Mucosa of stomach (tissue), 1 donor: ENCODE measurements around the gene FUT3.
A peak's percentile ranks its signal among the peaks of the same experiment; 100 is the strongest.
"Not testable (repeated sequence)": the region's sequence is repeated elsewhere in the genome, so short reads cannot be mapped to it uniquely, and the experiment has no call there.

Source experiments
- H3K27me3 ChIP-seq: one replicate; pipeline ENCODE4 v1.7.0; 2013; ENCODE audit warnings: mild to moderate bottlenecking, low read length; ENCODE audit not compliant: control insufficient read depth, insufficient read depth
- H3K36me3 ChIP-seq: one replicate; pipeline ENCODE4 v1.7.0; 2013; ENCODE audit warnings: low read length; ENCODE audit not compliant: control insufficient read depth, insufficient read depth
- H3K4me1 ChIP-seq: one replicate; pipeline ENCODE4 v1.7.0; 2013; ENCODE audit warnings: mild to moderate bottlenecking, low read length; ENCODE audit not compliant: control insufficient read depth, insufficient read depth
- H3K4me3 ChIP-seq: one replicate; pipeline ENCODE4 v1.7.0; 2013; ENCODE audit warnings: low read length
- H3K9ac ChIP-seq: one replicate; pipeline ENCODE4 v1.7.0; 2013; ENCODE audit warnings: mild to moderate bottlenecking, low read length, moderate library complexity
- H3K9me3 ChIP-seq: one replicate; pipeline ENCODE4 v1.7.0; 2013; ENCODE audit warnings: mild to moderate bottlenecking, low read length, moderate library complexity; ENCODE audit not compliant: control insufficient read depth
- donor health status: Pancreatic carcinoma.

FUT3 gene

GRCh38 chr19:5857203-5858081 lies 6.2 kb upstream of the FUT3 start:
- Histone ChIP-seq H3K9me3 (no peaks in the 10 kb centered on the region), H3K9ac (no peak overlapping the region), H3K4me1 (no peaks in the 10 kb centered on the region), H3K27me3 (no peaks in the 10 kb centered on the region), H3K36me3 (no peaks in the 10 kb centered on the region), H3K4me3 (no peak overlapping the region)

- H3K27me3 ChIP-seq, H3K9ac ChIP-seq, H3K4me1 ChIP-seq, H3K4me3 ChIP-seq, H3K9me3 ChIP-seq, H3K36me3 ChIP-seq: not testable (repeated sequence)
Observed at GRCh38 chr19:5855151-5855550, 3.9 kb upstream of the FUT3 start.

GRCh38 chr19:5854121-5854520 lies 2.9 kb upstream of the FUT3 start:
- H3K27me3 ChIP-seq, H3K36me3 ChIP-seq, H3K9ac ChIP-seq, H3K4me1 ChIP-seq, H3K9me3 ChIP-seq, H3K4me3 ChIP-seq: not testable (repeated sequence)

GRCh38 chr19:5850743-5851293 lies 431 bp downstream of the FUT3 start:
- H3K4me3 ChIP-seq: peak overlapping the region; percentile 78
- no peaks in the 10 kb centered on the region for H3K9me3 ChIP-seq
- no peaks in the 10 kb centered on the region for H3K27me3 ChIP-seq
- peak overlapping the region; percentile 86 for H3K9ac ChIP-seq
- H3K4me1 ChIP-seq: peaks cover 3% of the 10 kb centered on the region
- H3K36me3 ChIP-seq: no peaks in the 10 kb centered on the region

- no peaks in the 10 kb centered on the region for H3K36me3 ChIP-seq
- no peaks in the 10 kb centered on the region for H3K9me3 ChIP-seq
- peak overlapping the region; percentile 46 for H3K4me3 ChIP-seq
- H3K27me3 ChIP-seq: no peaks in the 10 kb centered on the region
- peak overlapping the region; percentile 86 for H3K9ac ChIP-seq
- peaks cover 3% of the 10 kb centered on the region for H3K4me1 ChIP-seq
Observed at GRCh38 chr19:5850189-5850588, 1.1 kb downstream of the FUT3 start.

GRCh38 chr19:5848621-5849020 lies 2.6 kb downstream of the FUT3 start:
- not testable (repeated sequence) for H3K4me1 ChIP-seq, H3K9ac ChIP-seq, H3K4me3 ChIP-seq

GRCh38 chr19:5847846-5848245 lies 3.4 kb downstream of the FUT3 start:
- H3K9ac ChIP-seq, H3K4me1 ChIP-seq, H3K27me3 ChIP-seq, H3K9me3 ChIP-seq, H3K4me3 ChIP-seq, H3K36me3 ChIP-seq: not testable (repeated sequence)

More at GRCh38 chr19:5848621-5849020, 2.6 kb downstream of the FUT3 start:
- not testable (repeated sequence) for H3K27me3 ChIP-seq, H3K9me3 ChIP-seq, H3K36me3 ChIP-seq

- Histone ChIP-seq H3K36me3 (no peaks in the 10 kb centered on the region), H3K4me3 (no peak overlapping the region), H3K9ac (no peak overlapping the region), H3K9me3 (no peaks in the 10 kb centered on the region), H3K27me3 (no peaks in the 10 kb centered on the region), H3K4me1 (peaks cover 3% of the 10 kb centered on the region)
Observed at GRCh38 chr19:5844456-5845433, 6.5 kb downstream of the FUT3 start.

- Histone ChIP-seq H3K9me3 (no peaks in the 10 kb centered on the region), H3K9ac (no peak overlapping the region), H3K27me3 (no peaks in the 10 kb centered on the region), H3K4me3 (no peak overlapping the region), H3K36me3 (no peaks in the 10 kb centered on the region), H3K4me1 (peaks cover 14% of the 10 kb centered on the region)
Observed at GRCh38 chr19:5843295-5843927, 7.8 kb downstream of the FUT3 start.

GRCh38 chr19:5841735-5842111 lies 9.5 kb downstream of the FUT3 start:
- not testable (repeated sequence) for H3K27me3 ChIP-seq, H3K36me3 ChIP-seq, H3K9me3 ChIP-seq, H3K9ac ChIP-seq, H3K4me3 ChIP-seq
- H3K4me1 ChIP-seq: peaks cover 14% of the 10 kb centered on the region

GRCh38 chr19:5839065-5840017 lies 11.9 kb downstream of the FUT3 start, which contains the start of gene FUT6:
FUT6 (minus strand) TSS chr19:5839702; CDS start chr19:5832567, 7,135 bp downstream.
- H3K36me3 ChIP-seq: no peaks in the 10 kb centered on the region
- H3K9me3 ChIP-seq: no peaks in the 10 kb centered on the region
- peak within 1 kb of the TSS; percentile 56 for H3K4me3 ChIP-seq
- H3K9ac ChIP-seq: peak within 1 kb of the TSS; percentile 83
- no peaks in the 10 kb centered on the region for H3K27me3 ChIP-seq
- H3K4me1 ChIP-seq: peaks cover 11% of the 10 kb centered on the region
